Activated CD4-positive, alpha-beta T cell treated with anti-CD3 and anti-CD28 coated beads for 1 hour (primary cell): ENCODE measurements around the gene CREB5.
"Not testable (repeated sequence)": the region's sequence is repeated elsewhere in the genome, so short reads cannot be mapped to it uniquely, and the experiment has no call there.

Experiments
- DNase-seq: peaks from one replicate; pipeline ENCODE4 v3.0.0-alpha.2; 2020

CREB5 gene

GRCh38 chr7:28411876-28412662 lies at the start of gene CREB5:
Gene CREB5 (plus strand): TSS chr7:28412518. CDS start chr7:28412915, 397 bp downstream.
- no peak for DNase-seq

DNA sequence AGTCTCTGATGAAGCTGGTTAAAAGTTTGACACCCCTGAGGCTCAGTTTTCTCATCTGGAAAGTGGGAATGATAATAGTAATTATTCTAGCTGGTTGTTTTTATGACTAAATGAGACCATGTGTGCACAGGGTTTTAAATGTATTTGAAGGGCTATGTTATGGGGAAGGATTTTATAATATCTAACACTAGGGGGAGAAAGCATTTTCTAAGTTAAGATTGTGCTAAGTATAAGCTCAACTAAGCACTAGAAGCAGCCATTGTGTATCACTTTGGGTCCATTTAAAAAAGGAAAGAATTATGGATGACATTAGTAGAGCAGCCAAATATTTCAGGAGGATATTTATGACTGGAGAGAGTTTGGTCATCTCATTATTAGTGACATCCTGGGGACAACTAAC lies 49.5 kb upstream of the CREB5 start:
- no peak for DNase-seq

GRCh38 chr7:28364082-28364481 lies 48.2 kb upstream of the CREB5 start:
- DNase-seq, result no peak

DNA sequence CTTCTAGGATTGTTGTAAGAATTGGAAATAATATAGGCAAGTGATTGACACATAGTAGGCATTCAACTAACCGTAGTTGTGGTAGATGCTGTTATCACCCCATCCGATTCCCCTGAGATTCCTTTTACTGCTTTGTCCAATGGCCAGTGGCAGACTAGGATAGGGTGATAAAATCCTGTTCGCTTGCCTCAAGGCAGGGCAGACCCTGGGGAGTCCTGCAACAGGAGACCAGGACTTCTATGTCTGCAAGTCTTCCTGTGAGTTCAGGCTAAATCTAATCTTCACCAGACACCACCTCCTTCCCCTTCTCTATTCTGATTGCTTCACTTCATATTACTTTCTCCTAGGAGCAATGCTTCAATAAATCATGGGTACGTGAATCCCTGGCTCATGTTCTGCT lies 42.8 kb upstream of the CREB5 start:
- DNase-seq, result no peak

- DNase-seq, result no peak
These were observed 40.5 kb upstream of the CREB5 start for GRCh38 chr7:28371846-28372245.

DNA sequence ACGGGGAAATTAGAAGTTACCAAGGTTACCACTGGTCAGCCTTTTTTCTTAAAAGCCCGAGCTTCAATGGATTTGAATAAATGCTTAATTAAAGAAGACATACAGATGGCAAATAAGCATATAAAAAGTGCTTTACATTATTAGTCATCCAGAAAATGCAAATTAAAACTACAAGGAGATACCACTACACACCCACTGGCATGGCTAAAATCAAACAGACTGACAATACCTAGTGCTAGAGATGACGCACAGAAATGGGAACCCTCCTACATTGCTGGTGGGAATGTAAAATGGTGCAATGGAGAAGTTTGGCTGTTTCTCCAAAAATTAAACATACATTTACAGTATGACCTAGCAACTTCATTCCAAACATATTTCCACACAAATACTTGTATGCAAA lies 38.3 kb upstream of the CREB5 start:
- DNase-seq, result no peak

GRCh38 chr7:28375729-28376128 lies 36.6 kb upstream of the CREB5 start:
- no peak for DNase-seq

GRCh38 chr7:28376634-28377033 lies 35.7 kb upstream of the CREB5 start:
- DNase-seq, result no peak

- DNase-seq, result no peak
These were observed 33.7 kb upstream of the CREB5 start for GRCh38 chr7:28378574-28379149.

- no peak for DNase-seq
These were observed 30.9 kb upstream of the CREB5 start for GRCh38 chr7:28381466-28381865.

DNA sequence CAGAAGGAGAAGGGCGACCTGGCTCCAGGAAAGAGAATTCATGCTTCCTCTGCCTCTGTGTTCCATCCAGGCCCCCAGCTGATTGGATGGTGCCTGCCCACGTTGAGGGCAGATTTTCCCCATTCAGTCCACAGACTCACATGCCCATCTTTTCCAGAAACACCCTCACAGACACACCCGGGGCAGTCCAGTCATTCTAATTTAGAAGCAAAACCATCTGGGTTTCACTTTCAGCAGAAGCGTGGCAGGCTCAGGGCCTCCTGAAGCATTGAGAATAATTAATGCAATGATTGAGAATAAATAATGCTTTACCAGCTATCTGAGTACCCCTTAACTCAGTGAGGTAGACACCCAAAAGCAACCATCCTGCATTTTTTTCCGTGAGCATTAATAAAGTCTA lies 30.2 kb upstream of the CREB5 start:
- DNase-seq, result no peak

- no peak for DNase-seq
These were observed 28.3 kb upstream of the CREB5 start for GRCh38 chr7:28383975-28384374.

DNA sequence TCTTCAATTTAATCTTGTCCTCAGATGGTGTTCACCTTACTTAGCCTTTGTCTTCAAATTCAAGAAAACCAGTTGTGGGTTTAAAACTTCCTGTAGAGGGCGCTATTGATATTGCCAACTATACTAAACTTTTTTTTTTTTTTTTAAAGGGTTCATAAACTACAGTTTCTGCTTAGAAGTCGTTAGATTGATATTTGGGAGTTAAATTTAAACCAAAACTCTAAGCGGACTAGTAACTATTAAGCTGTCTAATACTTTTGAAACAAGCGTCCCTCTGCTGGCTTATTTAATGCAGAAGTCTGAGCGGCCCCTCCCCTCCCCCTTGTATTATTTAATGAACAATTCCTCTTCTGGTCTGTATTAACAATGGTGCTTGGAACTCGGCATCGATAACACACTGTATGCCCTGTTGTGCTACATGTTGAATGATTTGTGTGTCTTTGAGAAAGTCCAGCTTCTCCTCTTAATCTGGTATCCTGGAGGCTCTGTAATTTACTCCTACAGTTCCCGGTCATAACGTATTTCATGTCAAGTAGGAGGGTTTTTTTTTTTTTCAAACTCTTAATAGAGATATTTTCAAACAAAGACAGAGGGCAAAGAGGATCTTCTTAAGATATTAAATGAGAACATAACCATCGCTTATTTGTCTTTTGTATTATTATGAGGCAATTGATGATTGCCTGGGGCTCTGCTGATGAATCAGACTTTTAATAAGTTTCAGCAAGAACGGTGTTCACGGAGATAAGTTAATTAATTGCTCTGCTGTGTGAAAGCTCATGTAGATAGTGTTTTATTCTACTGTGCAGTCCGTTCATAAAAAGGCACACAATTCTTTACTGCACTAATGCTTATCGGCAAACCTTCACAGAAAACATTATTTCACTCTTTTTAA lies 22.6 kb upstream of the CREB5 start:
- DNase-seq, result no peak

GRCh38 chr7:28390426-28390825 lies 21.9 kb upstream of the CREB5 start:
- no peak for DNase-seq

DNA sequence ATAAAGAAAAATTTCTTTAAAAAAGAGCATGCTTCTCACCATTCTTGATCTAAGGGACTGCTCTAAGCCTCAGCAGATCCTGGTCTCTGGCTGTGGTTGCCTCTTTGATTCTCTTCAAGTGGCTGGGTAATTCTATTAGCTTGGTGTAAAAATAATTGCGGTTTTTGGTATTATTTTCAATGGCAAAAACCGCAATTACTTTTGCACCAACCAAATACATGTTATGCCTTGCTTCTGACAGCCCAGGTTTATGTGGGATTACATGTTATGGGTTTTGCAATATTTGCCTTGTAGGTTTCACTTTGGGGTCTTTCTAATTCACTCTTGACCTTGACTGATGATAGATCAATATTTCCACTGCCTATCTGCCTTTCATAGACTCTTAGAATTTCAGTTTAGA lies 20.0 kb upstream of the CREB5 start:
- no peak for DNase-seq

DNA sequence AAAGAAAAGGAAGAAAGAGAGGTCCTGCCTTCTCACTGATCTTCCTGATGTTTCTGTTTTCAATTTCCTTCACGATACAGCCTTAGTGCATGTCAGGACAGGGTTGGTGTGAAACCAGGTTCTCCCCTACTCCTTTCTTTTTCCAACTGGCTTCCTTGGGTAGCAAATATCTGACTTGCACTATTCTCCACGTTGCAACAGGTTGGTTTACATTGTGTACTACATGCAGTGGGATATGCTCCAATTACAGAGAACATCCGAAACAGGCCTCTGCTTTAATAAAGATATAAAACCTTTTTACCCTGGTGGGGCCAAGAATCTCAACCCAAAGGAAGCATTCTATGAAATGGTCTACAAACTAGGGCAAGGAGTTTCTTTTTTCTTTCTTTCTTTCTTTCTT lies 16.9 kb upstream of the CREB5 start:
- no peak for DNase-seq

GRCh38 chr7:28395831-28396230 lies 16.5 kb upstream of the CREB5 start:
- DNase-seq, result no peak

GRCh38 chr7:28397141-28397540 lies 15.2 kb upstream of the CREB5 start:
- DNase-seq, result no peak

- DNase-seq, result no peak
These were observed 11.4 kb upstream of the CREB5 start for GRCh38 chr7:28400838-28401360.

DNA sequence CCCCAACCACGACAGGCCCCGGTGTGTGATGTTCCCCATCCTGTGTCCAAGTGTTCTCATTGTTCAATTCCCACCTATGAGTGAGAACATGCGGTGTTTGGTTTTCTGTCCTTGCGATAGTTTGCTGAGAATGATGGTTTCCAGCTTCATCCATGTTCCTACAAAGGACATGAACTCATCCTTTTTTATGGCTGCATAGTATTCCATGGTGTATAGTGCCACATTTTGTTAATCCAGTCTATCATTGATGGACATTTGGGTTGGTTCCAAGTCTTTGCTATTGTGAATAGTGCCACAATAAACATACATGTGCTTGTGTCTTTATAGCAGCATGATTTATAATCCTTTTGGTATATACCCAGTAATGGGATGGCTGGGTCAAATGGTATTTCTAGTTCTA lies 10.8 kb upstream of the CREB5 start:
- DNase-seq, result not testable (repeated sequence)

DNA sequence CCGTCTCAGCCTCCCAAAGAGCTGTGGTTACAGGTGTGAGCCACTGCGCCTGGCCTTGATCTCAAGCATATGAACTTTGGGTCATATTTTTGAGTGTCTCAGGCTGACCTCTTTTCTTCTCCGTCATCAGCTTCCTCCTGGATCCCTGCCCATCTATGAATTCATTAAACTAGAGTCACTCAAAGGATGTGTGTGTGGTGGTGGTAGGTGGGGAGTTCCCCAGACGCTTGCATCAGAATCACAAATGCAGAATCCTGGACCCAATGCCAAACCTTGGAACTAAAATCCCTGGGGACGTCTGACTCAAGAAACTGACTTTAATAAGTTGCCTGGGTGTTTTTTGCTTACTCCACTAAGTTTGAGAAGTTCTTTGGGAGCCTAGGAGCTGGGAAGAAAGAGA lies 6.7 kb upstream of the CREB5 start:
- DNase-seq, result no peak

DNA sequence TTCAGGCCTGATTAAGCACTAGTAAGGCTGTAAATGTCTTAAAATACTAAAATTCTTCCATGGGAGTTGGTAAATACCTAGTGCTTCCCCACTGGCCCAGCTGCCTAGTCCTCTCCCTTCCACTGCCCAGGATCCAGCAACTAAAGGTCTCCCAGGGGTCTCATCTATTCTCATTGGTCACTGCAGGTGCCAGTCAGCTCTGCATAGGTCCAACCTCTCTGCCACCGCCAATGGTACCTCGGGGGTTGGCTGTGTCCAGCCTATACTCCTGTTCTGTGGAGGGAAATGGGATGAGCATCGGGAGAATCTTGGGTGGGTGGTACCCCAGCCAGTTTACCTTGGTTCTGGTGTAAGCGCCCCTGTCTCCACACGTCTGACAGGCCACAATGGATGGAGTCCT lies 6.1 kb upstream of the CREB5 start:
- no peak for DNase-seq

- no peak for DNase-seq
These were observed 4.7 kb upstream of the CREB5 start for GRCh38 chr7:28407651-28408050.
